Measurements from ENCODE around the gene TNFRSF18.

DNA sequence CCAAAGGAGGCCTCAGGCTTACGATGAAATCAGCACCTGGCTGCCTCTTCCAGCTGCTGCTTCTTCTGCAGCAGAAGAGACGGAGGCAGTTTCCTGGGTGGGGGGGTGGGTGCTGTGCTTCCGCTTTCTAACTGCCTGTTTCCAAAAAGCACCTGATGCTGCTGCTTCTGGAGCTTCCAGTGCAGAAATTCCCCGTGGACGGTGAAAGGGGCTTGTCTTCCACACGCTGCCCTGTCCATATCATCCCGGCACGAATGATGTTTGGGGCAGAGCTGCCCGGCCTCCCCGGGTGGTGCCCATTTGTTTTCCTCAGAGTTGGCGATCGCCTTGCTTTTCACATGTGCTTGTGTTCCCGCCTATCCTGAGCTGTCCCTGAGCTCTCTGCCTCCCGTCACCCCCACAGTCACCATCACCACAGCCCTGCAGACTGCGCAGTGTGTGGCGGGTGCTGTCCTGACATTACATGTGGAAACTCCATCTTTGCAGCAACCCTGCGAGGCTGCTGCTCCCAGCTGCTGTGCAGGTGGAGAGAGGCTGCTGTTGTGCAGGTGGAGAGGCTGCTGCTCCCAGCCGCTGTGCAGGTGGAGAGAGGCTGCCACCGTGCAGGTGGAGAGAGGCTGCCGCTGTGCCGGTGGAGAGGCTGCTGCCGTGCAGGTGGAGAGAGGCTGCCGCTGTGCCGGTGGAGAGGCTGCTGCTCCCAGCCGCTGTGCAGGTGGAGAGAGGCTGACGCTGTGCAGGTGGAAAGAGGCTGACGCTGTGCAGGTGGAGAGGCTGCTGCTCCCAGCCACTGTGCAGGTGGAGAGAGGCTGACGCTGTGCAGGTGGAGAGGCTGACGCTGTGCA lies 30.9 kb downstream of the TNFRSF18 start:
- TF ChIP-seq, protein P1, sequence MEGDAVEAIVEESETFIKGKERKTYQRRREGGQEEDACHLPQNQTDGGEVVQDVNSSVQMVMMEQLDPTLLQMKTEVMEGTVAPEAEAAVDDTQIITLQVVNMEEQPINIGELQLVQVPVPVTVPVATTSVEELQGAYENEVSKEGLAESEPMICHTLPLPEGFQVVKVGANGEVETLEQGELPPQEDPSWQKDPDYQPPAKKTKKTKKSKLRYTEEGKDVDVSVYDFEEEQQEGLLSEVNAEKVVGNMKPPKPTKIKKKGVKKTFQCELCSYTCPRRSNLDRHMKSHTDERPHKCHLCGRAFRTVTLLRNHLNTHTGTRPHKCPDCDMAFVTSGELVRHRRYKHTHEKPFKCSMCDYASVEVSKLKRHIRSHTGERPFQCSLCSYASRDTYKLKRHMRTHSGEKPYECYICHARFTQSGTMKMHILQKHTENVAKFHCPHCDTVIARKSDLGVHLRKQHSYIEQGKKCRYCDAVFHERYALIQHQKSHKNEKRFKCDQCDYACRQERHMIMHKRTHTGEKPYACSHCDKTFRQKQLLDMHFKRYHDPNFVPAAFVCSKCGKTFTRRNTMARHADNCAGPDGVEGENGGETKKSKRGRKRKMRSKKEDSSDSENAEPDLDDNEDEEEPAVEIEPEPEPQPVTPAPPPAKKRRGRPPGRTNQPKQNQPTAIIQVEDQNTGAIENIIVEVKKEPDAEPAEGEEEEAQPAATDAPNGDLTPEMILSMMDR (IDR thresholded peaks at IDR 0.05): no peak
- TF ChIP-seq POLR2A (IDR thresholded peaks at IDR 0.05): no peak

Measured in testis (tissue), 2 donors.